HepG2 (cell line): Measurements from ENCODE around the gene AIDA. TPM values are rescaled to one million over a fixed set of nuclear protein-coding genes. Genes with fewer than 3 reads are reported as not detected.

Experiments used
- ISL2 ChIP-seq: sonication (generic); formaldehyde crosslinking; IDR thresholded peaks from 2 replicates; pipeline ENCODE4 v1.5.0; 2020; ENCODE audit warnings: missing genetic modification reagents
- KDM2A ChIP-seq: sonication (generic); formaldehyde crosslinking; IDR thresholded peaks from 2 replicates; pipeline ENCODE4 v1.4.0; 2020; ENCODE audit warnings: low read depth, missing genetic modification reagents, borderline replicate concordance
- MAZ ChIP-seq, 2 experiments: sonication (generic) in 1 of 2; formaldehyde crosslinking in 1 of 2; IDR thresholded peaks; 2 replicates each; pipeline versions ENCODE4 v1.5.0 to v1.6.1; 2012 to 2020; ENCODE audit warnings: low read depth in 2 of 2, mild to moderate bottlenecking in 2 of 2, borderline replicate concordance in 1 of 2, improper control_type of control experiment in 1 of 2, low read length in 1 of 2, missing genetic modification reagents in 1 of 2, moderate library complexity in 1 of 2
- MED1 ChIP-seq: sonication (generic); formaldehyde crosslinking; IDR thresholded peaks from 2 replicates; pipeline ENCODE4 v1.4.0; 2020; ENCODE audit warnings: missing genetic modification reagents
- REPIN1 ChIP-seq: sonication (generic); formaldehyde crosslinking; IDR thresholded peaks from 2 replicates; pipeline ENCODE4 v1.8.0; 2022; ENCODE audit warnings: missing genetic modification reagents, low read depth, mild to moderate bottlenecking, borderline replicate concordance
- SALL2 ChIP-seq: sonication (generic); formaldehyde crosslinking; IDR thresholded peaks from 2 replicates; pipeline ENCODE4 v1.8.1; 2023; ENCODE audit warnings: mild to moderate bottlenecking, missing genetic modification reagents, inconsistent platforms
- SRSF9 ChIP-seq: fragments of 200-400 bp; formaldehyde crosslinking; IDR thresholded peaks from 2 replicates; pipeline ENCODE4 v1.6.1; 2018; ENCODE audit warnings: borderline replicate concordance, mild to moderate bottlenecking, low read depth, low read length; ENCODE audit not compliant: insufficient read depth, poor library complexity, severe bottlenecking
- TP53 ChIP-seq: sonication (generic); formaldehyde crosslinking; conservative IDR thresholded peaks from 2 replicates; pipeline ENCODE4 v1.4.0; 2020; ENCODE audit warnings: missing genetic modification reagents
- ZNF556 ChIP-seq: sonication (generic); formaldehyde crosslinking; IDR thresholded peaks from 2 replicates; pipeline ENCODE4 v1.4.0; 2020; ENCODE audit warnings: mild to moderate bottlenecking, missing genetic modification reagents, borderline replicate concordance
- ZNF749 ChIP-seq: sonication (generic); formaldehyde crosslinking; IDR thresholded peaks from 2 replicates; pipeline ENCODE4 v1.8.0; 2022; ENCODE audit warnings: mild to moderate bottlenecking, missing genetic modification reagents, moderate library complexity, borderline replicate concordance
- ZZZ3 ChIP-seq: sonication (generic); formaldehyde crosslinking; IDR thresholded peaks from 2 replicates; pipeline ENCODE4 v1.4.0; 2020; ENCODE audit warnings: missing genetic modification reagents, mild to moderate bottlenecking, borderline replicate concordance
- polyA plus RNA-seq, 8 experiments: library from polyadenylated mRNA; depleted of rRNA in 3 of 8; stranded (reverse) in 7 of 8; unstranded in 1 of 8; fragments of >200 nt; fragmentation: Illumina TruSeq in 4 of 8; extraction: Trizol in 4 of 8; gene quantifications; 2 replicates each; pipeline versions ENCODE4 v1.2.1 to v1.2.3, GENCODE V29; 2011 to 2016; ENCODE audit warnings: low read depth in 4 of 8, missing spikeins in 1 of 8, mixed read lengths in 1 of 8; ENCODE audit not compliant: insufficient read depth in 1 of 8
- total RNA-seq, 5 experiments: library from RNA; depleted of rRNA; stranded (reverse); fragments of >200 nt; fragmentation: Illumina TruSeq; extraction: Trizol; gene quantifications; 2 replicates each; pipeline ENCODE4 v1.2.3, GENCODE V29; 2016; ENCODE audit warnings: low read depth in 1 of 5
- TF ChIP-seq, protein P1 (sequence below): sonication (generic); formaldehyde crosslinking; IDR thresholded peaks from 2 replicates; pipeline ENCODE4 v1.4.0; 2020; ENCODE audit warnings: missing genetic modification reagents
- TF ChIP-seq, protein P2 (sequence below), 2 experiments: IDR thresholded peaks; 2 replicates each; pipeline ENCODE4 v1.6.1; 2011 to 2012; ENCODE audit warnings: low read length in 2 of 2, borderline replicate concordance in 1 of 2, low read depth in 1 of 2, mild to moderate bottlenecking in 1 of 2, moderate library complexity in 1 of 2
- TF ChIP-seq, protein P3 (sequence below): sonication (generic); formaldehyde crosslinking; IDR thresholded peaks from 2 replicates; pipeline ENCODE4 v1.4.0; 2020; ENCODE audit warnings: mild to moderate bottlenecking, low read depth, missing genetic modification reagents

The AIDA gene
- total and polyA plus RNA-seq, 2 of the 13 experiments (the other 11 are each of a cell fraction or from before 2014, with no cell fraction given), result 17.5 to 35.4 TPM

DNA sequence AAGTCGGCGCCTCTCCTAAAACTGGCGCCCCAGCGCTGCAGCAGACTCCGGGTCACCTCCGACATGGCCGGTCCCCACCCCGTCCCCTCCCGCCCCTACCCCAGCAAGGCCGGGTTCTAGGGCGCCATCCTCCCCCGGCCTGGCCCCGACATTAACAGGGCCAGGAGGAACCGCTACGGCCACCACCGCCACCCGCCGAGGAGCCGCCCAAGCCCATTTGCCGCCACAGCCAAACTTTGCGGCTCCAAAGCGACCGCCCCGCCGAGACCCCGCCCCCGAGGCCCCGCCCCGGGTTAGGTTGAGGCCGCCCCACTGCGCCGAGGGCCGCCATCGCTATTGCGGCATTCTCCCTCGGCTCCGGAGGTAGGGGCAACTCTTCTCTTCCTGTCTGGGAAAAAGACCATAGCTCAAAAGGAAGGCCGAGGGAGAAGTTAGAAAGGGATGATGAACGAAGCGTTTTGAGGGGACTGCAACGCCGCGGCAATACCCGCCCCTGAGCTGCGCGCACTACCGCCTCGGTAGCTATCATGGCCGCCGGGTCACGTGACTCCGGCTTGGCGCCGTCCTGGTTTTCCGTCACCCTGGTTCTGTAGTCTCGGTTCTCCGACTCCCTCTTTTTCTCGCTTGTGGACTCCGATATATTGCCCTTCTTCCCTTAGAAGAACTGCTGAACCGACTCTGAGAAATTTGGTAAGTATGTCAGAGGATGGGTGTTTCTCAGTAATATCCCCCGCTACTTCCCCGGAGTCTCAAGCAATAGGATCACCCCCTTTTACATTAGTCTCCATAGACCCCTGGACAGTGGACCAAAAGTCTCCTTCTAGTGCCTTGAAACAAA, at the start of gene AIDA, which contains the start of gene BROX (continued):
- TF ChIP-seq, protein P1, sequence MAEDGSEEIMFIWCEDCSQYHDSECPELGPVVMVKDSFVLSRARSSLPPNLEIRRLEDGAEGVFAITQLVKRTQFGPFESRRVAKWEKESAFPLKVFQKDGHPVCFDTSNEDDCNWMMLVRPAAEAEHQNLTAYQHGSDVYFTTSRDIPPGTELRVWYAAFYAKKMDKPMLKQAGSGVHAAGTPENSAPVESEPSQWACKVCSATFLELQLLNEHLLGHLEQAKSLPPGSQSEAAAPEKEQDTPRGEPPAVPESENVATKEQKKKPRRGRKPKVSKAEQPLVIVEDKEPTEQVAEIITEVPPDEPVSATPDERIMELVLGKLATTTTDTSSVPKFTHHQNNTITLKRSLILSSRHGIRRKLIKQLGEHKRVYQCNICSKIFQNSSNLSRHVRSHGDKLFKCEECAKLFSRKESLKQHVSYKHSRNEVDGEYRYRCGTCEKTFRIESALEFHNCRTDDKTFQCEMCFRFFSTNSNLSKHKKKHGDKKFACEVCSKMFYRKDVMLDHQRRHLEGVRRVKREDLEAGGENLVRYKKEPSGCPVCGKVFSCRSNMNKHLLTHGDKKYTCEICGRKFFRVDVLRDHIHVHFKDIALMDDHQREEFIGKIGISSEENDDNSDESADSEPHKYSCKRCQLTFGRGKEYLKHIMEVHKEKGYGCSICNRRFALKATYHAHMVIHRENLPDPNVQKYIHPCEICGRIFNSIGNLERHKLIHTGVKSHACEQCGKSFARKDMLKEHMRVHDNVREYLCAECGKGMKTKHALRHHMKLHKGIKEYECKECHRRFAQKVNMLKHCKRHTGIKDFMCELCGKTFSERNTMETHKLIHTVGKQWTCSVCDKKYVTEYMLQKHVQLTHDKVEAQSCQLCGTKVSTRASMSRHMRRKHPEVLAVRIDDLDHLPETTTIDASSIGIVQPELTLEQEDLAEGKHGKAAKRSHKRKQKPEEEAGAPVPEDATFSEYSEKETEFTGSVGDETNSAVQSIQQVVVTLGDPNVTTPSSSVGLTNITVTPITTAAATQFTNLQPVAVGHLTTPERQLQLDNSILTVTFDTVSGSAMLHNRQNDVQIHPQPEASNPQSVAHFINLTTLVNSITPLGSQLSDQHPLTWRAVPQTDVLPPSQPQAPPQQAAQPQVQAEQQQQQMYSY, result 0 out of 2 replicates have a peak, but pooled peaks have one; percentile 3
- TF ChIP-seq SALL2, result 0 out of 2 replicates have a peak, but pooled peaks have one; percentile 10
- TF ChIP-seq ZNF556 (CRISPR knock-in tag), result peak; percentile 34; the same call in 1 of the 2 replicates
- TF ChIP-seq REPIN1 (CRISPR knock-in tag), result 0 out of 2 replicates have a peak, but pooled peaks have one; percentile 2
- no peak for TF ChIP-seq SRSF9
- no peak for TF ChIP-seq TP53 (CRISPR knock-in tag)
- 0 out of 2 replicates have a peak, but pooled peaks have one; percentile 15 for TF ChIP-seq ZNF749 (CRISPR knock-in tag)
- 0 out of 2 replicates have a peak, but pooled peaks have one; percentile 11 for TF ChIP-seq MED1 (CRISPR knock-in tag)
- peak; percentile 25 for TF ChIP-seq KDM2A (CRISPR knock-in tag)
- TF ChIP-seq ZZZ3 (CRISPR knock-in tag), result 0 out of 2 replicates have a peak, but pooled peaks have one; percentile 42
- TF ChIP-seq MAZ (IDR thresholded peaks at IDR 0.05; ENCODE audit: borderline replicate concordance, low read depth, low read length), result peak; percentile 35; the same call in 1 of the 2 replicates
- TF ChIP-seq MAZ (CRISPR knock-in tag; IDR thresholded peaks at IDR 0.05; ENCODE audit: low read depth), result no peak
- peak; percentile 34; the same call in 1 of the 2 replicates for TF ChIP-seq ISL2 (CRISPR knock-in tag)
- TF ChIP-seq, protein P2, sequence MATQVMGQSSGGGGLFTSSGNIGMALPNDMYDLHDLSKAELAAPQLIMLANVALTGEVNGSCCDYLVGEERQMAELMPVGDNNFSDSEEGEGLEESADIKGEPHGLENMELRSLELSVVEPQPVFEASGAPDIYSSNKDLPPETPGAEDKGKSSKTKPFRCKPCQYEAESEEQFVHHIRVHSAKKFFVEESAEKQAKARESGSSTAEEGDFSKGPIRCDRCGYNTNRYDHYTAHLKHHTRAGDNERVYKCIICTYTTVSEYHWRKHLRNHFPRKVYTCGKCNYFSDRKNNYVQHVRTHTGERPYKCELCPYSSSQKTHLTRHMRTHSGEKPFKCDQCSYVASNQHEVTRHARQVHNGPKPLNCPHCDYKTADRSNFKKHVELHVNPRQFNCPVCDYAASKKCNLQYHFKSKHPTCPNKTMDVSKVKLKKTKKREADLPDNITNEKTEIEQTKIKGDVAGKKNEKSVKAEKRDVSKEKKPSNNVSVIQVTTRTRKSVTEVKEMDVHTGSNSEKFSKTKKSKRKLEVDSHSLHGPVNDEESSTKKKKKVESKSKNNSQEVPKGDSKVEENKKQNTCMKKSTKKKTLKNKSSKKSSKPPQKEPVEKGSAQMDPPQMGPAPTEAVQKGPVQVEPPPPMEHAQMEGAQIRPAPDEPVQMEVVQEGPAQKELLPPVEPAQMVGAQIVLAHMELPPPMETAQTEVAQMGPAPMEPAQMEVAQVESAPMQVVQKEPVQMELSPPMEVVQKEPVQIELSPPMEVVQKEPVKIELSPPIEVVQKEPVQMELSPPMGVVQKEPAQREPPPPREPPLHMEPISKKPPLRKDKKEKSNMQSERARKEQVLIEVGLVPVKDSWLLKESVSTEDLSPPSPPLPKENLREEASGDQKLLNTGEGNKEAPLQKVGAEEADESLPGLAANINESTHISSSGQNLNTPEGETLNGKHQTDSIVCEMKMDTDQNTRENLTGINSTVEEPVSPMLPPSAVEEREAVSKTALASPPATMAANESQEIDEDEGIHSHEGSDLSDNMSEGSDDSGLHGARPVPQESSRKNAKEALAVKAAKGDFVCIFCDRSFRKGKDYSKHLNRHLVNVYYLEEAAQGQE (IDR thresholded peaks at IDR 0.05; ENCODE audit: borderline replicate concordance in 1 of 2, low read depth in 1 of 2, low read length in 2 of 2), result peak in 1 of 2 experiments; percentile 3; a peak in 1 of 4 replicates
- TF ChIP-seq, protein P3, sequence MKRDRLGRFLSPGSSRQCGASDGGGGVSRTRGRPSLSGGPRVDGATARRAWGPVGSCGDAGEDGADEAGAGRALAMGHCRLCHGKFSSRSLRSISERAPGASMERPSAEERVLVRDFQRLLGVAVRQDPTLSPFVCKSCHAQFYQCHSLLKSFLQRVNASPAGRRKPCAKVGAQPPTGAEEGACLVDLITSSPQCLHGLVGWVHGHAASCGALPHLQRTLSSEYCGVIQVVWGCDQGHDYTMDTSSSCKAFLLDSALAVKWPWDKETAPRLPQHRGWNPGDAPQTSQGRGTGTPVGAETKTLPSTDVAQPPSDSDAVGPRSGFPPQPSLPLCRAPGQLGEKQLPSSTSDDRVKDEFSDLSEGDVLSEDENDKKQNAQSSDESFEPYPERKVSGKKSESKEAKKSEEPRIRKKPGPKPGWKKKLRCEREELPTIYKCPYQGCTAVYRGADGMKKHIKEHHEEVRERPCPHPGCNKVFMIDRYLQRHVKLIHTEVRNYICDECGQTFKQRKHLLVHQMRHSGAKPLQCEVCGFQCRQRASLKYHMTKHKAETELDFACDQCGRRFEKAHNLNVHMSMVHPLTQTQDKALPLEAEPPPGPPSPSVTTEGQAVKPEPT, result no peak
